GM18951 (cell line): Measurements from ENCODE around the gene KBTBD6.

Experiments used
- POLR2A ChIP-seq: IDR thresholded peaks from 4 replicates; pipeline ENCODE4 v1.6.1; 2011; ENCODE audit warnings: mild to moderate bottlenecking; ENCODE audit not compliant: insufficient read length, insufficient read depth; ENCODE audit errors: extremely low read depth
- in situ Hi-C: fragments of 300-500 bp; cut with MboI; formaldehyde crosslinking; loops from one replicate; pipeline ENCODE4 v1.12.0; 2022; ENCODE audit warnings: low sequenced_read_pairs, mixed read lengths, inconsistent platforms; ENCODE audit not compliant: unreplicated experiment

KBTBD6 gene

DNA sequence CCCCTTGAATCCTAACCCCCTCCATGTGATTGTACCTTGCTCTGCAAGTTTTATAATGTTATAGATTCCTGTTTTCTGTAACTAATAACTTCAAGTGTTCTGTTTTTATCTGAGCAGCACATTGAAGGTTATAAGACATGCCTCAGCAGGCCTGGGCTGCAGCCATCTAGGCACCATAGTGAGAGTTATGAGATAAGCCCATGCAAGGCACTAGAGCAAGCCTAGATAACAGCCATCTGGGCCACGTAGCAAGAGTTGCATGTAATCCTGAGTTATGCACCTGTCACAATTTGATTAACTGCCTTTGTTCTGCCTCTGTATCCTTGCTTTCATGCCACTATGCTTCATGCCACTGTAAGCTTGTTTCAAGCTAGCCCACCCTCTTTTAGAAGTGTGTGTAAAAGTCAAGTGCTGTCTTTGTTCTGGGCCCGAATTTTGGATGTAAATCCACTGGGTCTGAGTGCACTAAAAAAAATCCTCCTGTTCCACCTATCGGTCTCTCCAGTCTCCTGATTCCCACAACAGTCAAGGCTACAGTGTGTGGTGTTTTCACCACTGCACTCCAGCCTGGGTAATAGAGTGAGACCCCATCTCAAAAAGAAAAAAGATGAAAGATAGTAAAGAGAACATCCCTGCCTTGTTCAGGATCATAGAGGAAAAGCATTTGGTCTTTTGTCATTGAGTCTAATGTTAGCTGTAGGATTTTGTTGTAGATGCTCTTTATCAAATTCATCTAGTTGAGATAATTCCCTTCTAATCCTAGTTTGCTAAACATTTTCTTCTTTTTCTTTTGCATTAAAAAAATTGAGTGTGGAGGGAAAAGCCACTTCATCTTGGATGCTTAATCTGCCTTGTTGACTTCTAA, 16.0 kb upstream of the KBTBD6 start:
- no peak for TF ChIP-seq POLR2A
- in situ Hi-C loops = no loop called here

GRCh38 chr13:41145136-41145908, 12.7 kb upstream of the KBTBD6 start:
- in situ Hi-C loops = no loop called here
- TF ChIP-seq POLR2A = no peak

DNA sequence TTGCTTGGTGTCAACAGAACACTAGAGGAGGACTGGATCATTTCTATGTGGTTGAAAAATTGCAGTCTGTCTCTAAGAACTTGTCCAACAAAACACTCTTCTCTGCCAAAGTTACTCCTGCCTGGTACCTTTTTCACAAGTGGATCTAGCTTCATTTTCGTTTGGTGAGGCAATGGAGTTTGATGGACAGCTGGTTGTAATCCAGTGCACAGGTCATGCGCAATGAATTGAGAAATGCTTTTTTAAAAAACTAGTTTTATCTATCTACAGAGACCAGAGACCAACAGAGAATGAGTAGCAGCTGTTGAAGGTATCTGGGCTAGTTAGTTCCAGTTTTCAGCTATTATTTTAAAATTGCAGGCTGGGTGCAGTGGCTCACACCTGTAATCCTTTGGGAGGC, 12.0 kb upstream of the KBTBD6 start:
- in situ Hi-C loops = no loop called here
- no peak for TF ChIP-seq POLR2A

GRCh38 chr13:41139296-41139966, 6.8 kb upstream of the KBTBD6 start:
- in situ Hi-C loops = loop anchor here (10.0 kb wide), 1 partner anchor 55 kb away; the partner anchor contains the start of gene KBTBD7
- no peak for TF ChIP-seq POLR2A

DNA sequence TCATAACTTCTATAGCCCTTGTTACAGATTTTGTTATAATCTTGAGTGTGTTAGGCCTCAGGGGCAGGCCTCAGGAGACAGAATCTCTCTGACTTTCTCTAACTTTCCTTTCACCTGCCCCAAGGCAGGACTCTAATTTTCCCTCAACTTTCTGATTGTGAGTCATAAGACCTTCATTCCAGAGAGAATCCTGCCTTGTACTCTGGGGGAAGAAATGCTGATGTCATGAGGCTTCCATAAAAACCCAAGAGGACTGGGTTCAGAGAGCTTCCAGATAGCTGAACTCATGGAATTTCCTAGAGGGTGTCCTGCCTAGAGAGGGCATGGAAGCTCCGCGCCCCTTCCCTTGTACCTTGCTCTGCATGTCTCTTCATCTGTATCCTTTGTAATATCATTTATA, 5.3 kb upstream of the KBTBD6 start:
- no peak for TF ChIP-seq POLR2A
- in situ Hi-C loops = loop anchor here (10.0 kb wide), 1 partner anchor 57 kb away; the partner anchor contains the start of gene KBTBD7

DNA sequence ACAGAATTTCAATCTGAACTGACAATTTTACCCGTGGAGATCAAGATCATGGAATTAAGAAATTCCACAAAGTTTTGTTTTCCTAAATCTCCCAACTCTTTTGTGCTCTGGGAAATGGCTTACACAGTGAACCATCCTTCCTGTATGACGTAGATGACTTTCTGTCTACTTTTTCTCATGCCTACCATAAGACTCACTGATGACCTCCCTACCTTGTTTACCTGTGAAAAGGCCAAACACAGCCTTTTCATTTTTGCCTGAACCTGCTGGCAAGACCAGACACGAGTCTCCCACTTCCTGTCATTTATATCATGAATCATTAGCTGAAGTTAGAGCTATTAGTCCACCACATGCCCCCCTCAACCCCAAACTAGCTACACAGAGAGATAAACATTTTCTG, 4.6 kb upstream of the KBTBD6 start:
- in situ Hi-C loops = loop anchor here (10.0 kb wide), 1 partner anchor 58 kb away; the partner anchor contains the start of gene KBTBD7
- no peak for TF ChIP-seq POLR2A

- in situ Hi-C loops = loop anchor here (10.0 kb wide), 1 partner anchor 58 kb away; the partner anchor contains the start of gene KBTBD7
- no peak for TF ChIP-seq POLR2A
Observed at GRCh38 chr13:41136396-41137031, 3.9 kb upstream of the KBTBD6 start.

GRCh38 chr13:41133951-41134350, 1.3 kb upstream of the KBTBD6 start:
- no peak for TF ChIP-seq POLR2A
- in situ Hi-C loops = loop anchor here (10.0 kb wide), 1 partner anchor 61 kb away; the partner anchor contains the start of gene KBTBD7

DNA sequence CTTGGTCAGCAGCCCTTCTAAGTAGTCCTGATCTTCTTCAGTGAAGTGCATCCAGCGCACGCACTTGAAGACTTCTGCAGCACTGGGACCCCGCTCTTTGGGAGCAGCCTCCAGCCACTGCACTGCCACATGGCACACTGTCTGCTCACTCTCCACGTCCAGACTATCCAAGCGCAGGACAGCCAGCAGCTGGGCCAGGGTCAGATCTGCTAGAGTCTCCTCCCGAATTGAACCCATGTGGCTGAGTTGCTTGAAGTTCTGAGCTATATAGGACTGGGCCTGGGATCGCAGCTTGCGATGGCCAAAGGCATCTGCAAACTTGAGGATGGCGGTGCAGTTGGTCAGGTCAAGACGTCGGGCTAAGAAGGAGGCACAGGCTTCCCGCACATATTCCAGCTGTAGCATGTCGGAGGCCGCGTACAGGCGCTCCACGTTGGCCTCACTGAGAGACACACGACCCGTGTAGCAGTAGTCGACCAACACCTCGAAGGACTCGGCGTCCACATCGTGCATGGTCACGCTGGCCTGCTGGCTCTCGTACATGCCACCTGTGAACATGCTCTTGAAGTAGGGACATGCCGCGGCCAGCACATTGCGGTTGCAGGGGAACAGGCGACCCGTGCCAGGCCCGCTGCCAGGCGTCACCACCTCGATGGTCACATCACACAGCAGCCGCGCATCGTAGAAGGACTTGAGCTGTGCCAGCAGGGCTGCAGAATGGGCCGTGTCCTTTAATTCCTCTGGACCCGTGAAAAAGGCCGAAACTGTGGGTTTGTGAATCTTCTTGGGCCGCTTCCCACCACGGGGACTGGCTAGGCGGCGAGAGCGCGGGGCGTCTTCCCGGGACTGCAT, 716 bp downstream of the KBTBD6 start:
- in situ Hi-C loops = loop anchor here (10.0 kb wide), 1 partner anchor 63 kb away; the partner anchor contains the start of gene KBTBD7

DNA sequence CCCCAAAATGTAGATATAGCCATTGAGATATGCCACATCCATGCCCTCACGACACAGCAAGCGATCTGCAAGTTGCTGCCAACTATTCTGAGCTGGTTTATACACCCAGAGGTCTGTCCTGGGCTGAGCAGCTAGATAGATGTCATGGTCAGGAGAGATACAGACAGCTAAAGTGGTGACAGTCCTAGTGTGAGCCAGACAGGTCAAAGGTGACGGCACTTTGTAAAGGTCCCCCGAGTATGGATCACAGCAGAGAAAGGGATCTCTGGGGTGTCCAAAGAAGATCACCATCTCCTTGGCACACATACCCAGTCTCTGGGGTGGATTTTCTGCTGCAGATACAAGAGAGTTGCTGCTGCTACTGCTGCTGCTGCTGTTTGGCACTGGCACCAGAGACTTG, 1.4 kb downstream of the KBTBD6 start:
- in situ Hi-C loops = loop anchor here (10.0 kb wide), 1 partner anchor 64 kb away; the partner anchor contains the start of gene KBTBD7

DNA sequence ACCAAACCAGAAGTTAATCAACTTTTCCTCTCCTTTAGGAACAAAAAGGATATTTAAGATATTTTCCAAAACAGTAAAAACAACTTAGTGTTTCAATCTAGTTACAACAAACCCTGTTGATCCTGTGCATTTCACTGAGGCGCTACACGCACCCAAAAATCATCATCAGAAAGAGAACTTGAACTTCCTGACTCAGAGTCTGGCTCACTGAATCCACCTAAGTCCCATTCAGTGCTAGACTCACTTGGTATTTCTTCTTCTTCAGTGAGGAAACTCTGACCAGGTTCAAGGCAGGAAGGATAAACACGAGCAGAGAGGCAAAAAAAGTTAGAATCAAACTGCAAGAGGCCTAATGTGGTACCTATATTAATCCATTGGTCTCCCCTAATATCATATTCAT, 2.2 kb downstream of the KBTBD6 start:
- no peak for TF ChIP-seq POLR2A
- in situ Hi-C loops = loop anchor here (10.0 kb wide), 1 partner anchor 64 kb away; the partner anchor contains the start of gene KBTBD7

- TF ChIP-seq POLR2A = no peak
- in situ Hi-C loops = no loop called here
Observed at GRCh38 chr13:41127701-41128100, 4.9 kb downstream of the KBTBD6 start.
